Hepatocyte (in vitro differentiated cells): ENCODE data around the gene SLC22A23. TPM values are rescaled to one million over a fixed set of nuclear protein-coding genes. Genes with fewer than 3 reads are reported as not detected.

Experiments used
- DNase-seq: peaks from one replicate; pipeline ENCODE4 v3.0.0-alpha.2; 2016; ENCODE audit warnings: low spot score
- H2AFZ ChIP-seq: fragments of 200-600 bp; sonication (generic); 2 replicates; pipeline ENCODE4 v1.6.0; 2016; ENCODE audit warnings: antibody characterized with exemption, mild to moderate bottlenecking
- H3K27ac ChIP-seq: fragments of 200-600 bp; sonication (generic); 2 replicates; pipeline ENCODE4 v1.5.1; 2016; ENCODE audit warnings: mild to moderate bottlenecking
- H3K27me3 ChIP-seq: fragments of 200-600 bp; sonication (generic); 2 replicates; pipeline ENCODE4 v1.6.1; 2016
- H3K36me3 ChIP-seq: fragments of 200-600 bp; sonication (generic); replicated peaks from 2 replicates; pipeline ENCODE4 v1.5.1; 2016; ENCODE audit warnings: low read depth; ENCODE audit not compliant: insufficient read depth
- H3K4me1 ChIP-seq: fragments of 200-600 bp; sonication (generic); 2 replicates; pipeline ENCODE4 v1.5.1; 2016; ENCODE audit warnings: mild to moderate bottlenecking, moderate library complexity; ENCODE audit not compliant: insufficient read depth
- H3K4me2 ChIP-seq: fragments of 200-600 bp; sonication (generic); 2 replicates; pipeline ENCODE4 v1.6.0; 2016
- H3K4me3 ChIP-seq: fragments of 200-600 bp; sonication (generic); 2 replicates; pipeline ENCODE4 v1.5.1; 2016; ENCODE audit warnings: mild to moderate bottlenecking
- H3K79me2 ChIP-seq: fragments of 200-600 bp; sonication (generic); 2 replicates; pipeline ENCODE4 v1.6.0; 2017; ENCODE audit warnings: mild to moderate bottlenecking
- H3K9me2 ChIP-seq: fragments of 200-600 bp; sonication (generic); replicated peaks from 2 replicates; pipeline ENCODE4 v1.6.0; 2017; ENCODE audit warnings: mild to moderate bottlenecking; ENCODE audit not compliant: insufficient read depth
- H3K9me3 ChIP-seq: fragments of 200-600 bp; sonication (generic); 2 replicates; pipeline ENCODE4 v1.5.1; 2016; ENCODE audit warnings: low read depth, mild to moderate bottlenecking
- H4K20me1 ChIP-seq: fragments of 200-600 bp; sonication (generic); 2 replicates; pipeline ENCODE4 v1.6.0; 2016; ENCODE audit warnings: mild to moderate bottlenecking; ENCODE audit not compliant: insufficient read depth, poor library complexity, severe bottlenecking
- CTCF ChIP-seq: fragments of 200-600 bp; sonication (generic); IDR thresholded peaks from 2 replicates; pipeline ENCODE4 v1.5.1; 2016; ENCODE audit warnings: antibody characterized with exemption, mild to moderate bottlenecking; ENCODE audit not compliant: poor library complexity
- EZH2 ChIP-seq: fragments of 200-600 bp; sonication (generic); IDR thresholded peaks from 2 replicates; pipeline ENCODE4 v1.6.1; 2016; ENCODE audit warnings: antibody characterized with exemption, mild to moderate bottlenecking, borderline replicate concordance
- EZH2phosphoT487 ChIP-seq: fragments of 200-600 bp; sonication (generic); IDR thresholded peaks from one replicate; pipeline ENCODE4 v1.6.1; 2018; ENCODE audit warnings: antibody characterized with exemption, mild to moderate bottlenecking, low read depth, moderate library complexity; ENCODE audit not compliant: unreplicated experiment, severe bottlenecking
- WGBS: methylation state at CpG from one replicate; pipeline ENCODE4 v1.1.6; 2016; ENCODE audit warnings: low lambda C conversion rate; ENCODE audit errors: missing lambda C conversion rate; 5-methylcytosine and 5-hydroxymethylcytosine counted together
- polyA plus RNA-seq: library from polyadenylated mRNA; unstranded; fragments of >200 nt; fragmentation: Nextera tagmentation; extraction: Ambion mirVana; gene quantifications from 2 replicates; pipeline ENCODE4 v1.2.1, GENCODE V29; 2016
- total RNA-seq: library from RNA; depleted of rRNA; stranded (reverse); fragments of >200 nt; gene quantifications from 2 replicates; pipeline ENCODE4 v1.2.3, GENCODE V29; 2014

The SLC22A23 gene
- total and polyA plus RNA-seq, 2 experiments from 2014 or later: 14.3 to 14.8 TPM

- Histone ChIP-seq H3K27me3 (no peaks in the 10 kb centered on the region), H3K36me3 (no peaks in the 10 kb centered on the region), H3K9me3 (no peaks in the 10 kb centered on the region), H3K79me2 (no peaks in the 10 kb centered on the region), H3K4me1 (no peaks in the 10 kb centered on the region), H4K20me1 (no peaks in the 10 kb centered on the region), H3K4me2 (no peak overlapping the region), H3K4me3 (no peak overlapping the region), H3K27ac (no peak overlapping the region), H3K9me2 (no peaks in the 10 kb centered on the region), H2AFZ (no peak overlapping the region)
- 94% methylated on average over 8 of the region's 8 CpGs for WGBS
- TF ChIP-seq EZH2: no peak
- TF ChIP-seq EZH2phosphoT487: no peak
- TF ChIP-seq CTCF: no peak
- no peak for DNase-seq
Measured at GRCh38 chr6:3305216-3305565, 151.7 kb downstream of the SLC22A23 start.

GRCh38 chr6:3304500-3305215 lies 152.2 kb downstream of the SLC22A23 start:
- DNase-seq: no peak
- Histone ChIP-seq H3K4me1 (no peaks in the 10 kb centered on the region), H3K9me2 (no peaks in the 10 kb centered on the region), H3K36me3 (no peaks in the 10 kb centered on the region), H3K27ac (no peak overlapping the region), H3K4me3 (no peak overlapping the region), H3K4me2 (no peak overlapping the region), H2AFZ (no peak overlapping the region), H3K9me3 (no peaks in the 10 kb centered on the region), H3K79me2 (no peaks in the 10 kb centered on the region), H3K27me3 (no peaks in the 10 kb centered on the region), H4K20me1 (no peaks in the 10 kb centered on the region)
- no peak for TF ChIP-seq EZH2
- no peak for TF ChIP-seq EZH2phosphoT487
- no peak for TF ChIP-seq CTCF
- 95% methylated on average over 16 of the region's 16 CpGs for WGBS

- 82% methylated on average over 3 of the region's 3 CpGs for WGBS
- no peak overlapping the region for H3K4me2 ChIP-seq
- no peaks in the 10 kb centered on the region for H3K79me2 ChIP-seq
- H4K20me1 ChIP-seq: no peaks in the 10 kb centered on the region
- H2AFZ ChIP-seq: no peak overlapping the region
- no peaks in the 10 kb centered on the region for H3K27me3 ChIP-seq
- DNase-seq: no peak
- H3K4me1 ChIP-seq: no peaks in the 10 kb centered on the region
- no peaks in the 10 kb centered on the region for H3K9me3 ChIP-seq
- H3K4me3 ChIP-seq: no peak overlapping the region
- no peak overlapping the region for H3K27ac ChIP-seq
- TF ChIP-seq EZH2 (no peak), EZH2phosphoT487 (no peak), CTCF (no peak)
- no peaks in the 10 kb centered on the region for H3K36me3 ChIP-seq
- H3K9me2 ChIP-seq: no peaks in the 10 kb centered on the region
Measured at GRCh38 chr6:3303795-3304411, 152.9 kb downstream of the SLC22A23 start.
